RWPE2 (cell line): ENCODE data around the gene RSU1.

ENCODE experiments used
- ATAC-seq: fragments of 200-7000 bp; cut with Tn5 transposase; 3 replicates; pipeline ENCODE4 v1.9.1; 2021; ENCODE audit warnings: low read depth
- DNase-seq: peaks from one replicate; pipeline ENCODE4 v3.0.0-alpha.2; 2020; ENCODE audit warnings: low spot score
- H3K27ac ChIP-seq: fragments of 450-650 bp; 2 replicates; pipeline ENCODE4 v1.5.1; 2017; ENCODE audit warnings: mild to moderate bottlenecking; ENCODE audit not compliant: poor library complexity, severe bottlenecking
- H3K27me3 ChIP-seq: fragments of 250-450 bp; sonication (Bioruptor Pico); 2 replicates; pipeline ENCODE4 v1.5.1; 2021; ENCODE audit warnings: mild to moderate bottlenecking, moderate library complexity; ENCODE audit not compliant: insufficient read depth, poor library complexity, severe bottlenecking
- H3K36me3 ChIP-seq: fragments of 250-450 bp; sonication (Bioruptor Pico); 2 replicates; pipeline ENCODE4 v1.5.1; 2020; ENCODE audit warnings: low read depth, mild to moderate bottlenecking, moderate library complexity
- H3K4me1 ChIP-seq: fragments of 250-450 bp; sonication (Bioruptor Pico); 2 replicates; pipeline ENCODE4 v1.5.1; 2021; ENCODE audit warnings: mild to moderate bottlenecking, moderate library complexity; ENCODE audit not compliant: insufficient read depth, poor library complexity, severe bottlenecking
- H3K4me3 ChIP-seq: fragments of 250-450 bp; sonication (Bioruptor Pico); 2 replicates; pipeline ENCODE4 v1.5.1; 2021; ENCODE audit warnings: mild to moderate bottlenecking, moderate library complexity; ENCODE audit not compliant: severe bottlenecking
- H3K9me3 ChIP-seq: fragments of 250-450 bp; sonication (Bioruptor Pico); 2 replicates; pipeline ENCODE4 v1.5.1; 2021; ENCODE audit warnings: mild to moderate bottlenecking, moderate library complexity; ENCODE audit not compliant: severe bottlenecking
- CTCF ChIP-seq: fragments of 450-650 bp; IDR thresholded peaks from one replicate; pipeline ENCODE4 v1.5.1; 2017; ENCODE audit warnings: mild to moderate bottlenecking, moderate library complexity; ENCODE audit not compliant: poor library complexity, severe bottlenecking

The RSU1 gene

GRCh38 chr10:16581202-16581601 lies 236.0 kb downstream of the RSU1 start:
- Histone ChIP-seq H3K4me3 (no peak overlapping the region), H3K4me1 (no peaks in the 10 kb centered on the region), H3K9me3 (no peaks in the 10 kb centered on the region), H3K27ac (no peak overlapping the region), H3K27me3 (no peaks in the 10 kb centered on the region), H3K36me3 (no peaks in the 10 kb centered on the region)
- no peak for TF ChIP-seq CTCF
- no peak for DNase-seq
- no peak for ATAC-seq

GRCh38 chr10:16570731-16571130 lies 246.5 kb downstream of the RSU1 start:
- H3K4me1 ChIP-seq: no peaks in the 10 kb centered on the region

GRCh38 chr10:16566202-16566805 lies 250.9 kb downstream of the RSU1 start:
- H3K36me3 ChIP-seq: no peaks in the 10 kb centered on the region
- no peak overlapping the region for H3K4me3 ChIP-seq
- no peak for DNase-seq
- ATAC-seq: no peak
- no peaks in the 10 kb centered on the region for H3K27me3 ChIP-seq
- H3K27ac ChIP-seq: no peak overlapping the region
- TF ChIP-seq CTCF: no peak
- H3K4me1 ChIP-seq: no peaks in the 10 kb centered on the region
- no peaks in the 10 kb centered on the region for H3K9me3 ChIP-seq

More at GRCh38 chr10:16570731-16571130, 246.5 kb downstream of the RSU1 start:
- no peak for DNase-seq
- H3K36me3 ChIP-seq: no peaks in the 10 kb centered on the region
- TF ChIP-seq CTCF: no peak
- no peak overlapping the region for H3K27ac ChIP-seq
- no peaks in the 10 kb centered on the region for H3K9me3 ChIP-seq
- H3K27me3 ChIP-seq: peaks cover 4% of the 10 kb centered on the region
- ATAC-seq: no peak
- no peak overlapping the region for H3K4me3 ChIP-seq

GRCh38 chr10:16565604-16566003 lies 251.6 kb downstream of the RSU1 start:
- H3K4me3 ChIP-seq: no peak overlapping the region
- TF ChIP-seq CTCF: no peak
- no peaks in the 10 kb centered on the region for H3K4me1 ChIP-seq
- H3K9me3 ChIP-seq: no peaks in the 10 kb centered on the region
- no peak overlapping the region for H3K27ac ChIP-seq
- H3K27me3 ChIP-seq: no peaks in the 10 kb centered on the region
- DNase-seq (no peak), ATAC-seq (no peak)
- H3K36me3 ChIP-seq: no peaks in the 10 kb centered on the region

- H3K9me3 ChIP-seq: no peaks in the 10 kb centered on the region
- H3K27me3 ChIP-seq: no peaks in the 10 kb centered on the region
- H3K27ac ChIP-seq: no peak overlapping the region
- DNase-seq (no peak), ATAC-seq (no peak)
- no peak overlapping the region for H3K4me3 ChIP-seq
- H3K4me1 ChIP-seq: no peaks in the 10 kb centered on the region
- H3K36me3 ChIP-seq: no peaks in the 10 kb centered on the region
- no peak for TF ChIP-seq CTCF
Observed at GRCh38 chr10:16562891-16563290, 254.3 kb downstream of the RSU1 start.
